Natural killer cell (primary cell): Measurements from ENCODE around the gene YIPF4. TPM values are rescaled to one million over a fixed set of nuclear protein-coding genes. Genes with fewer than 3 reads are reported as not detected.
"Not testable (repeated sequence)": the region's sequence is repeated elsewhere in the genome, so short reads cannot be mapped to it uniquely, and the experiment has no call there.

Experiments
- ATAC-seq, 3 donors: fragments of 150-1000 bp in 2 of 3; fragments of 200-7000 bp in 1 of 3; cut with Tn5 transposase; 1 replicate in 1 of 3; 2 replicates in 2 of 3; pipeline ENCODE4 v1.10.0; 2021; ENCODE audit warnings: mild to moderate bottlenecking in 2 of 3, moderate library complexity in 2 of 3
- DNase-seq, 2 donors: peaks; one replicate each; pipeline versions ENCODE4 v3.0.0 to v3.0.0-alpha.2; 2013 to 2021; ENCODE audit warnings: mixed read lengths in 1 of 2
- H3K27ac ChIP-seq: one replicate; pipeline ENCODE4 v1.5.1; 2013; ENCODE audit warnings: mild to moderate bottlenecking, low read length
- H3K27me3 ChIP-seq: one replicate; pipeline ENCODE4 v1.6.1; 2013; ENCODE audit warnings: low read length; ENCODE audit not compliant: control insufficient read depth, insufficient read depth
- H3K36me3 ChIP-seq: one replicate; pipeline ENCODE4 v1.6.1; 2013; ENCODE audit warnings: low read length; ENCODE audit not compliant: control insufficient read depth, insufficient read depth
- H3K4me1 ChIP-seq: one replicate; pipeline ENCODE4 v1.6.1; 2013; ENCODE audit warnings: low read length; ENCODE audit not compliant: control insufficient read depth, insufficient read depth
- H3K4me3 ChIP-seq: one replicate; pipeline ENCODE4 v1.5.1; 2013; ENCODE audit warnings: low read length
- H3K9me3 ChIP-seq: one replicate; pipeline ENCODE4 v1.6.1; 2013; ENCODE audit warnings: low read length; ENCODE audit not compliant: control insufficient read depth, insufficient read depth
- H3K27ac Mint-ChIP-seq, 2 donors: one replicate each; pipeline ENCODE4 v1.8.0; 2022; ENCODE audit warnings: mild to moderate bottlenecking in 2 of 2, mixed read lengths in 2 of 2, moderate library complexity in 1 of 2
- H3K27me3 Mint-ChIP-seq, 2 donors: one replicate each; pipeline ENCODE4 v1.8.0; 2022; ENCODE audit warnings: low read depth in 2 of 2, mixed read lengths in 2 of 2
- H3K36me3 Mint-ChIP-seq: one replicate; pipeline ENCODE4 v1.8.0; 2022; ENCODE audit warnings: mixed read lengths
- H3K4me1 Mint-ChIP-seq, 2 donors: one replicate each; pipeline ENCODE4 v1.8.0; 2022; ENCODE audit warnings: mixed read lengths in 2 of 2
- H3K4me3 Mint-ChIP-seq: one replicate; pipeline ENCODE4 v1.8.0; 2022; ENCODE audit warnings: mild to moderate bottlenecking, moderate library complexity, mixed read lengths
- H3K9me3 Mint-ChIP-seq, 2 donors: one replicate each; pipeline ENCODE4 v1.8.0; 2022; ENCODE audit warnings: mixed read lengths in 2 of 2
- CTCF ChIP-seq: fragments of 200-600 bp; IDR thresholded peaks from one replicate; pipeline ENCODE4 v1.8.0; 2022; ENCODE audit warnings: antibody characterized with exemption
- WGBS: methylation state at CpG from one replicate; pipeline ENCODE4 v1.1.7; 2013; ENCODE audit warnings: missing lambda C conversion rate; ENCODE audit not compliant: insufficient coverage; 5-methylcytosine and 5-hydroxymethylcytosine counted together
- intact Hi-C: fragments of 100-400 bp; cut with micrococcal nuclease; formaldehyde crosslinking; loops from one replicate; pipeline ENCODE4 v1.14.2; 2022
- total RNA-seq, 4 donors: library from RNA; stranded (reverse); fragments of 120-200 nt in 1 of 4; gene quantifications; one replicate each; pipeline versions ENCODE4 v1.2.3 to v1.2.4, GENCODE V29; 2013 to 2022

Gene YIPF4
- total RNA-seq, 3 donors from 2014 or later (not counting 1 experiment from before 2014, with no cell fraction given) = 17.9 to 34.9 (median 18.1) TPM

GRCh38 chr2:32289165-32289999 is 11.7 kb downstream of the YIPF4 start:
- intact Hi-C loops = no loop called here

GRCh38 chr2:32290000-32290339 is 12.3 kb downstream of the YIPF4 start:
- Histone ChIP-seq H3K36me3 (peaks cover 16% of the 10 kb centered on the region), H3K27ac (no peak overlapping the region), H3K27me3 (no peaks in the 10 kb centered on the region), H3K4me1 (peaks cover 3% of the 10 kb centered on the region), H3K9me3 (no peaks in the 10 kb centered on the region), H3K4me3 (no peak overlapping the region)
- Mint-ChIP-seq H3K4me1 (peaks cover 21 to 28% of the 10 kb centered on the region in 2 donors), H3K27me3 (no peaks in the 10 kb centered on the region), H3K4me3 (no peak overlapping the region), H3K9me3 (no peaks in the 10 kb centered on the region), H3K36me3 (no peaks in the 10 kb centered on the region), H3K27ac (peak overlapping the region in 1 of 2 donors; percentile 64)
- WGBS = no CpG with 5 or more reads among the region's 2 CpGs
- ATAC-seq = no peak
- no peak for TF ChIP-seq CTCF
- DNase-seq = no peak
- intact Hi-C loops = no loop called here

More at GRCh38 chr2:32289165-32289999, 11.7 kb downstream of the YIPF4 start:
- peak overlapping the region; percentile 54 to 64 for H3K27ac Mint-ChIP-seq
- ATAC-seq (peak in 1 of 3 donors; percentile 38), DNase-seq (no peak)
- TF ChIP-seq CTCF = no peak
- WGBS = 86% methylated on average over 3 of the region's 4 CpGs
- Histone ChIP-seq H3K9me3 (no peaks in the 10 kb centered on the region), H3K4me1 (peaks cover 3% of the 10 kb centered on the region), H3K27ac (no peak overlapping the region), H3K36me3 (peaks cover 17% of the 10 kb centered on the region), H3K27me3 (no peaks in the 10 kb centered on the region), H3K4me3 (no peak overlapping the region)
- no peaks in the 10 kb centered on the region for H3K27me3 Mint-ChIP-seq
- H3K4me1 Mint-ChIP-seq = peaks cover 27 to 34% of the 10 kb centered on the region in 2 donors
- H3K36me3 Mint-ChIP-seq = no peaks in the 10 kb centered on the region
- no peaks in the 10 kb centered on the region for H3K9me3 Mint-ChIP-seq
- no peak overlapping the region for H3K4me3 Mint-ChIP-seq

- H3K4me1 ChIP-seq = peaks cover 3% of the 10 kb centered on the region
- H3K4me1 Mint-ChIP-seq = peaks cover 19 to 20% of the 10 kb centered on the region in 2 donors
- H3K27me3 Mint-ChIP-seq = no peaks in the 10 kb centered on the region
- WGBS = 94% methylated on average over 2 of the region's 2 CpGs
- H3K36me3 ChIP-seq = peaks cover 22% of the 10 kb centered on the region
- no peak overlapping the region for H3K27ac ChIP-seq
- intact Hi-C loops = no loop called here
- no peak overlapping the region for H3K27ac Mint-ChIP-seq
- no peaks in the 10 kb centered on the region for H3K9me3 Mint-ChIP-seq
- H3K4me3 ChIP-seq = no peak overlapping the region
- no peaks in the 10 kb centered on the region for H3K9me3 ChIP-seq
- H3K4me3 Mint-ChIP-seq = no peak overlapping the region
- ATAC-seq = no peak
- no peaks in the 10 kb centered on the region for H3K36me3 Mint-ChIP-seq
- no peaks in the 10 kb centered on the region for H3K27me3 ChIP-seq
- no peak for DNase-seq
- no peak for TF ChIP-seq CTCF
Measured at GRCh38 chr2:32291746-32292145, 14.0 kb downstream of the YIPF4 start.

DNA sequence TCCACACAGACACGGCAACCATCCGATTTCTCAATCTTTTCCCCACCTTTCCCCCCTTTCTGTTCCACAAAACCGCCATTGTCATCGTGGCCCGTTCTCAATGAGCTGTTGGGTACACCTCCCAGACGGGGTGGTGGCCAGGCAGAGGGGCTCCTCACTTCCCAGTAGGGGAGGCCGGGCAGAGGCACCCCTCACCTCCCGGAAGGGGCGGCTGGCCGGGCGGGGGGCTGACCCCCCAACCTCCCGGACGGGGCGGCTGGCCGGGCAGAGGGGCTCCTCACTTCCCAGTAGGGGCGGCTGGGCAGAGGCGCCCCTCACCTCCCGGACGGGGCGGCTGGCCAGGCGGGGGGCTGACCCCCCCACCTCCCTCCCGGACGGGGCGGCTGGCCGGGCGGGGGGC is 15.8 kb downstream of the YIPF4 start:
- H3K4me3 Mint-ChIP-seq, H3K9me3 Mint-ChIP-seq, H3K4me1 ChIP-seq, H3K27me3 ChIP-seq, H3K27ac ChIP-seq, H3K4me3 ChIP-seq, DNase-seq, H3K36me3 Mint-ChIP-seq, H3K9me3 ChIP-seq, ATAC-seq, H3K4me1 Mint-ChIP-seq, H3K27me3 Mint-ChIP-seq, intact Hi-C loops, H3K27ac Mint-ChIP-seq: not testable (repeated sequence)
- 98% methylated on average over 10 of the region's 26 CpGs for WGBS
- H3K36me3 ChIP-seq = peaks cover 24% of the 10 kb centered on the region

GRCh38 chr2:32293966-32294562 is 16.4 kb downstream of the YIPF4 start:
- H3K27me3 Mint-ChIP-seq, H3K4me3 ChIP-seq, H3K36me3 Mint-ChIP-seq, H3K27me3 ChIP-seq, H3K4me3 Mint-ChIP-seq, ATAC-seq, H3K4me1 ChIP-seq, H3K9me3 ChIP-seq, intact Hi-C loops, DNase-seq, H3K27ac Mint-ChIP-seq, H3K27ac ChIP-seq, H3K9me3 Mint-ChIP-seq, H3K4me1 Mint-ChIP-seq: not testable (repeated sequence)
- WGBS = 98% methylated on average over 28 of the region's 43 CpGs
- H3K36me3 ChIP-seq = peaks cover 26% of the 10 kb centered on the region
